Neural progenitor cell (in vitro differentiated cells): Measurements from ENCODE around the gene RPL12. TPM values are rescaled to one million over a fixed set of nuclear protein-coding genes. Genes with fewer than 3 reads are reported as not detected.

Experiments
- DNase-seq: peaks from one replicate; pipeline ENCODE4 v3.0.0-alpha.2; 2016; ENCODE audit warnings: low spot score
- H2AFZ ChIP-seq: fragments of 200-600 bp; sonication (generic); replicated peaks from 2 replicates; pipeline ENCODE4 v1.6.1; 2016; ENCODE audit warnings: antibody characterized with exemption
- H3F3A ChIP-seq: fragments of 200-600 bp; sonication (generic); 2 replicates; pipeline ENCODE4 v1.6.1; 2016; ENCODE audit warnings: antibody characterized with exemption, low read depth
- H3K27ac ChIP-seq: fragments of 200-600 bp; sonication (generic); 2 replicates; pipeline ENCODE4 v1.5.1; 2016; ENCODE audit warnings: mild to moderate bottlenecking
- H3K27me3 ChIP-seq: fragments of 200-600 bp; sonication (generic); 2 replicates; pipeline ENCODE4 v1.6.1; 2016; ENCODE audit warnings: mild to moderate bottlenecking, moderate library complexity
- H3K36me3 ChIP-seq: fragments of 200-600 bp; sonication (generic); 2 replicates; pipeline ENCODE4 v1.5.1; 2016
- H3K4me1 ChIP-seq: fragments of 200-600 bp; sonication (generic); 2 replicates; pipeline ENCODE4 v1.6.1; 2016; ENCODE audit warnings: mixed run types
- H3K4me2 ChIP-seq: fragments of 200-600 bp; sonication (generic); 2 replicates; pipeline ENCODE4 v1.6.1; 2016
- H3K4me3 ChIP-seq: fragments of 200-600 bp; sonication (generic); 2 replicates; pipeline ENCODE4 v1.5.1; 2016
- H3K79me2 ChIP-seq: fragments of 200-600 bp; sonication (generic); 2 replicates; pipeline ENCODE4 v1.6.1; 2016; ENCODE audit warnings: low read depth
- H3K9ac ChIP-seq: fragments of 200-600 bp; sonication (generic); 2 replicates; pipeline ENCODE4 v1.6.1; 2016
- H3K9me3 ChIP-seq: fragments of 200-600 bp; sonication (generic); 2 replicates; pipeline ENCODE4 v1.5.1; 2016; ENCODE audit warnings: low read depth
- H4K20me1 ChIP-seq: fragments of 200-600 bp; sonication (generic); 2 replicates; pipeline ENCODE4 v1.6.1; 2016; ENCODE audit warnings: low read depth
- H3K27ac Mint-ChIP-seq: 3 replicates; pipeline ENCODE4 v1.8.0; 2021; ENCODE audit warnings: mixed read lengths
- H3K27me3 Mint-ChIP-seq: 2 replicates; pipeline ENCODE4 v1.8.0; 2022; ENCODE audit warnings: low read depth, mild to moderate bottlenecking, inconsistent platforms, moderate library complexity, mixed read lengths; ENCODE audit not compliant: insufficient read depth
- H3K36me3 Mint-ChIP-seq: 3 replicates; pipeline ENCODE4 v1.8.0; 2021; ENCODE audit warnings: mixed read lengths
- H3K4me1 Mint-ChIP-seq: 3 replicates; pipeline ENCODE4 v1.8.0; 2021; ENCODE audit warnings: mixed read lengths
- H3K4me3 Mint-ChIP-seq: 3 replicates; pipeline ENCODE4 v1.8.0; 2021; ENCODE audit warnings: mild to moderate bottlenecking, moderate library complexity, mixed read lengths
- H3K9me3 Mint-ChIP-seq: 3 replicates; pipeline ENCODE4 v1.8.0; 2020; ENCODE audit warnings: mixed read lengths
- CTCF ChIP-seq: fragments of 200-600 bp; sonication (generic); IDR thresholded peaks from 2 replicates; pipeline ENCODE4 v1.5.1; 2017; ENCODE audit warnings: antibody characterized with exemption, mild to moderate bottlenecking
- EZH2 ChIP-seq: fragments of 200-600 bp; sonication (generic); IDR thresholded peaks from 2 replicates; pipeline ENCODE4 v1.6.1; 2017; ENCODE audit warnings: antibody characterized with exemption, mild to moderate bottlenecking, moderate library complexity
- EZH2phosphoT487 ChIP-seq: fragments of 200-600 bp; sonication (generic); IDR thresholded peaks from 2 replicates; pipeline ENCODE4 v1.6.1; 2017; ENCODE audit warnings: antibody characterized with exemption
- total RNA-seq: library from RNA; depleted of rRNA; stranded (reverse); fragments of >200 nt; gene quantifications from 2 replicates; pipeline ENCODE4 v1.2.3, GENCODE V29; 2015; ENCODE audit warnings: low replicate concordance

The RPL12 gene
- total RNA-seq, 1 donor from 2014 or later, result 2,064 TPM

- no peaks in the 10 kb centered on the region for H3F3A ChIP-seq
- H3K4me2 ChIP-seq, result no peak overlapping the region
- H3K4me3 Mint-ChIP-seq, result no peak overlapping the region
- H3K27me3 Mint-ChIP-seq, result peaks cover 2% of the 10 kb centered on the region
- no peaks in the 10 kb centered on the region for H4K20me1 ChIP-seq
- no peaks in the 10 kb centered on the region for H3K79me2 ChIP-seq
- H2AFZ ChIP-seq, result no peak overlapping the region
- H3K9ac ChIP-seq, result no peak overlapping the region
- DNase-seq, result no peak
- H3K27ac ChIP-seq, result no peak overlapping the region
- no peak overlapping the region for H3K4me3 ChIP-seq
- H3K27me3 ChIP-seq, result no peaks in the 10 kb centered on the region
- H3K4me1 Mint-ChIP-seq, result peaks cover 2% of the 10 kb centered on the region
- H3K4me1 ChIP-seq, result peaks cover under 1% of the 10 kb centered on the region
- no peaks in the 10 kb centered on the region for H3K9me3 ChIP-seq
- no peaks in the 10 kb centered on the region for H3K9me3 Mint-ChIP-seq
- no peak overlapping the region for H3K27ac Mint-ChIP-seq
- peaks cover 17% of the 10 kb centered on the region for H3K36me3 Mint-ChIP-seq
- TF ChIP-seq EZH2, result no peak
- TF ChIP-seq EZH2phosphoT487, result no peak
- no peak for TF ChIP-seq CTCF
- H3K36me3 ChIP-seq, result no peaks in the 10 kb centered on the region
Measured at GRCh38 chr9:127457191-127457878, 6.1 kb upstream of the RPL12 start.

GRCh38 chr9:127455324-127455992, 4.3 kb upstream of the RPL12 start:
- Histone ChIP-seq H3K4me1 (peaks cover 5% of the 10 kb centered on the region), H2AFZ (no peak overlapping the region), H3K79me2 (peaks cover 8% of the 10 kb centered on the region), H3K27me3 (no peaks in the 10 kb centered on the region), H3K36me3 (no peaks in the 10 kb centered on the region), H3K27ac (no peak overlapping the region), H3K4me2 (no peak overlapping the region), H3K9ac (no peak overlapping the region), H3K4me3 (no peak overlapping the region), H4K20me1 (peaks cover 6% of the 10 kb centered on the region), H3F3A (peaks cover 6% of the 10 kb centered on the region), H3K9me3 (no peaks in the 10 kb centered on the region)
- TF ChIP-seq EZH2, result no peak
- TF ChIP-seq EZH2phosphoT487, result no peak
- peak; percentile 31 for TF ChIP-seq CTCF
- Mint-ChIP-seq H3K4me3 (no peak overlapping the region), H3K9me3 (no peaks in the 10 kb centered on the region), H3K27me3 (peaks cover 2% of the 10 kb centered on the region), H3K27ac (no peak overlapping the region), H3K36me3 (peaks cover 14% of the 10 kb centered on the region), H3K4me1 (peaks cover 4% of the 10 kb centered on the region)
- DNase-seq, result no peak

GRCh38 chr9:127452691-127453090, 1.5 kb upstream of the RPL12 start:
- no peak for TF ChIP-seq CTCF
- TF ChIP-seq EZH2phosphoT487, result no peak
- peaks cover 7% of the 10 kb centered on the region for H3K36me3 ChIP-seq
- H3K27me3 ChIP-seq, result no peaks in the 10 kb centered on the region
- H2AFZ ChIP-seq, result no peak overlapping the region
- H3K4me3 ChIP-seq, result peak overlapping the region; percentile 79
- H3K4me2 ChIP-seq, result peak overlapping the region; percentile 85
- no peaks in the 10 kb centered on the region for H3K9me3 ChIP-seq
- H3K9me3 Mint-ChIP-seq, result no peaks in the 10 kb centered on the region
- H3K4me1 Mint-ChIP-seq, result peaks cover 23% of the 10 kb centered on the region
- peaks cover 36% of the 10 kb centered on the region for H3K36me3 Mint-ChIP-seq
- peaks cover 22% of the 10 kb centered on the region for H3K4me1 ChIP-seq
- H3K79me2 ChIP-seq, result peaks cover 36% of the 10 kb centered on the region
- H3K4me3 Mint-ChIP-seq, result peak overlapping the region; percentile 97
- no peak overlapping the region for H3K27ac Mint-ChIP-seq
- H3K27me3 Mint-ChIP-seq, result peaks cover 2% of the 10 kb centered on the region
- no peak overlapping the region for H3K27ac ChIP-seq
- DNase-seq, result no peak
- no peak overlapping the region for H3K9ac ChIP-seq
- H3F3A ChIP-seq, result peaks cover 34% of the 10 kb centered on the region
- peaks cover 33% of the 10 kb centered on the region for H4K20me1 ChIP-seq
